Measurements from ENCODE around the gene ENGASE.
"Not testable (repeated sequence)": the region's sequence is repeated elsewhere in the genome, so short reads cannot be mapped to it uniquely, and the experiment has no call there.

ENGASE gene

GRCh38 chr17:79074649-79075445 is at the start of gene ENGASE:
Gene ENGASE (plus strand): TSS chr17:79074824. CDS start chr17:79074945, 121 bp downstream.
- peak; percentile 78 to 93 for DNase-seq (ENCODE audit: low read depth in 2 of 2)

GRCh38 chr17:79024901-79025737 is 49.5 kb upstream of the ENGASE start:
- DNase-seq (ENCODE audit: low read depth in 2 of 2) = no peak

- no peak for DNase-seq (ENCODE audit: low read depth in 2 of 2)
Observed at GRCh38 chr17:79026376-79027273, 48.0 kb upstream of the ENGASE start.

GRCh38 chr17:79027274-79027924 is 47.2 kb upstream of the ENGASE start:
- no peak for DNase-seq (ENCODE audit: low read depth in 2 of 2)

GRCh38 chr17:79027925-79028491 is 46.6 kb upstream of the ENGASE start:
- no peak for DNase-seq (ENCODE audit: low read depth in 2 of 2)

- no peak for DNase-seq (ENCODE audit: low read depth in 2 of 2)
Observed at GRCh38 chr17:79028496-79029326, 45.9 kb upstream of the ENGASE start.

- no peak for DNase-seq (ENCODE audit: low read depth in 2 of 2)
Observed at GRCh38 chr17:79029327-79030009, 45.2 kb upstream of the ENGASE start.

- DNase-seq (ENCODE audit: low read depth in 2 of 2) = not testable (repeated sequence)
Observed at GRCh38 chr17:79030636-79031035, 44.0 kb upstream of the ENGASE start.

GRCh38 chr17:79031996-79032875 is 42.4 kb upstream of the ENGASE start:
- DNase-seq (ENCODE audit: low read depth in 2 of 2) = no peak

GRCh38 chr17:79033046-79033616 is 41.5 kb upstream of the ENGASE start:
- no peak for DNase-seq (ENCODE audit: low read depth in 2 of 2)

GRCh38 chr17:79033741-79034501 is 40.7 kb upstream of the ENGASE start:
- DNase-seq (ENCODE audit: low read depth in 2 of 2) = no peak

GRCh38 chr17:79034931-79035485 is 39.6 kb upstream of the ENGASE start:
- DNase-seq (ENCODE audit: low read depth in 2 of 2) = no peak

GRCh38 chr17:79035686-79036085 is 38.9 kb upstream of the ENGASE start:
- DNase-seq (ENCODE audit: low read depth in 2 of 2) = no peak

- no peak for DNase-seq (ENCODE audit: low read depth in 2 of 2)
Observed at GRCh38 chr17:79036181-79036580, 38.4 kb upstream of the ENGASE start.

- no peak for DNase-seq (ENCODE audit: low read depth in 2 of 2)
Observed at GRCh38 chr17:79036596-79036995, 38.0 kb upstream of the ENGASE start.

GRCh38 chr17:79038545-79039135 is 36.0 kb upstream of the ENGASE start:
- DNase-seq (ENCODE audit: low read depth in 2 of 2) = no peak

- DNase-seq (ENCODE audit: low read depth in 2 of 2) = no peak
Observed at GRCh38 chr17:79039171-79039570, 35.5 kb upstream of the ENGASE start.

Data from stimulated activated CD4-positive, alpha-beta T cell treated with anti-CD3 and anti-CD28 coated beads, Interleukin-1b, Interleukin-23, amount 100 ng/mL, for 4 hours (primary cell).